HepG2 (cell line): Measurements from ENCODE around the gene TUBG2. TPM values are rescaled to one million over a fixed set of nuclear protein-coding genes. Genes with fewer than 3 reads are reported as not detected.
A peak's percentile ranks its signal among the peaks of the same experiment; 100 is the strongest.

Experiments used
- BCL3 ChIP-seq: sonication (generic); formaldehyde crosslinking; IDR thresholded peaks from 2 replicates; pipeline ENCODE4 v1.5.1; 2020; ENCODE audit warnings: mild to moderate bottlenecking, missing genetic modification reagents, moderate library complexity
- CAMTA2 ChIP-seq: sonication (generic); formaldehyde crosslinking; IDR thresholded peaks from 2 replicates; pipeline ENCODE4 v1.4.0; 2020; ENCODE audit warnings: mild to moderate bottlenecking, missing genetic modification reagents, borderline replicate concordance
- CEBPZ ChIP-seq: IDR thresholded peaks from 2 replicates; pipeline ENCODE4 v1.6.1; 2012; ENCODE audit warnings: low read length, improper control_type of control experiment
- ELF4 ChIP-seq: sonication (generic); formaldehyde crosslinking; IDR thresholded peaks from 2 replicates; pipeline ENCODE4 v1.5.0; 2020; ENCODE audit warnings: missing genetic modification reagents, mild to moderate bottlenecking, moderate library complexity, borderline replicate concordance
- GRHL1 ChIP-seq: sonication (generic); formaldehyde crosslinking; conservative IDR thresholded peaks from 2 replicates; pipeline ENCODE4 v1.8.0; 2022; ENCODE audit warnings: missing genetic modification reagents
- HMGXB4 ChIP-seq, 2 experiments: sonication (generic) in 1 of 2; formaldehyde crosslinking in 1 of 2; IDR thresholded peaks; 2 replicates each; pipeline versions ENCODE4 v1.4.0 to v1.6.1; 2018 to 2020; ENCODE audit warnings: missing genetic modification reagents in 2 of 2, borderline replicate concordance in 1 of 2, low read depth in 1 of 2, mild to moderate bottlenecking in 1 of 2, missing biosample characterization in 1 of 2
- MYNN ChIP-seq: sonication (generic); formaldehyde crosslinking; IDR thresholded peaks from 2 replicates; pipeline ENCODE4 v1.4.0; 2020; ENCODE audit warnings: mild to moderate bottlenecking, low read depth, missing genetic modification reagents
- ZNF687 ChIP-seq: sonication (generic); formaldehyde crosslinking; IDR thresholded peaks from 2 replicates; pipeline ENCODE4 v1.5.1; 2020; ENCODE audit warnings: mild to moderate bottlenecking, missing genetic modification reagents, moderate library complexity
- ZNF724P ChIP-seq: sonication (generic); formaldehyde crosslinking; IDR thresholded peaks from 2 replicates; pipeline ENCODE4 v1.8.0; 2022; ENCODE audit warnings: missing genetic modification reagents, borderline replicate concordance
- ZNF749 ChIP-seq: sonication (generic); formaldehyde crosslinking; IDR thresholded peaks from 2 replicates; pipeline ENCODE4 v1.8.0; 2022; ENCODE audit warnings: mild to moderate bottlenecking, missing genetic modification reagents, moderate library complexity, borderline replicate concordance
- ZNF761 ChIP-seq: sonication (generic); formaldehyde crosslinking; conservative IDR thresholded peaks from 2 replicates; pipeline ENCODE4 v1.4.0; 2020; ENCODE audit warnings: mild to moderate bottlenecking, missing genetic modification reagents
- ZSCAN5A ChIP-seq: sonication (generic); formaldehyde crosslinking; IDR thresholded peaks from 2 replicates; pipeline ENCODE4 v1.8.0; 2022; ENCODE audit warnings: mild to moderate bottlenecking, missing genetic modification reagents, borderline replicate concordance
- polyA plus RNA-seq, 8 experiments: library from polyadenylated mRNA; depleted of rRNA in 3 of 8; stranded (reverse) in 7 of 8; unstranded in 1 of 8; fragments of >200 nt; fragmentation: Illumina TruSeq in 4 of 8; extraction: Trizol in 4 of 8; gene quantifications; 2 replicates each; pipeline versions ENCODE4 v1.2.1 to v1.2.3, GENCODE V29; 2011 to 2016; ENCODE audit warnings: low read depth in 4 of 8, missing spikeins in 1 of 8, mixed read lengths in 1 of 8; ENCODE audit not compliant: insufficient read depth in 1 of 8
- total RNA-seq, 5 experiments: library from RNA; depleted of rRNA; stranded (reverse); fragments of >200 nt; fragmentation: Illumina TruSeq; extraction: Trizol; gene quantifications; 2 replicates each; pipeline ENCODE4 v1.2.3, GENCODE V29; 2016; ENCODE audit warnings: low read depth in 1 of 5

Gene TUBG2
- total and polyA plus RNA-seq, 2 of the 13 experiments (the other 11 are each of a cell fraction or from before 2014, with no cell fraction given), result 16.0 to 42.3 TPM

GRCh38 chr17:42618442-42619150, 40.5 kb upstream of the TUBG2 start (continued):
- TF ChIP-seq ELF4 (CRISPR knock-in tag), result no peak
- no peak for TF ChIP-seq ZNF724P
- TF ChIP-seq ZSCAN5A (CRISPR knock-in tag), result no peak
- no peak for TF ChIP-seq CAMTA2
- peak; percentile 47; the same call in 1 of the 2 replicates for TF ChIP-seq ZNF687 (CRISPR knock-in tag)
- no peak for TF ChIP-seq BCL3
- no peak for TF ChIP-seq GRHL1 (CRISPR knock-in tag)
- TF ChIP-seq ZNF761 (CRISPR knock-in tag), result no peak
- TF ChIP-seq HMGXB4 (CRISPR knock-in tag; IDR thresholded peaks at IDR 0.05; ENCODE audit: borderline replicate concordance in 1 of 2, low read depth in 1 of 2), result peak; percentile 87 to 89; a peak in 3 of 4 replicates
- TF ChIP-seq MYNN (CRISPR knock-in tag), result no peak
- no peak for TF ChIP-seq CEBPZ
- no peak for TF ChIP-seq ZNF749 (CRISPR knock-in tag)
